ENCODE results near the gene TSBP1. TPM values are rescaled to one million over a fixed set of nuclear protein-coding genes. Genes with fewer than 3 reads are reported as not detected.

TSBP1 gene
- total and polyA plus RNA-seq, 2 of the 8 experiments (the other 6 are each of a cell fraction or from before 2014, with no cell fraction given): not detected

DNA sequence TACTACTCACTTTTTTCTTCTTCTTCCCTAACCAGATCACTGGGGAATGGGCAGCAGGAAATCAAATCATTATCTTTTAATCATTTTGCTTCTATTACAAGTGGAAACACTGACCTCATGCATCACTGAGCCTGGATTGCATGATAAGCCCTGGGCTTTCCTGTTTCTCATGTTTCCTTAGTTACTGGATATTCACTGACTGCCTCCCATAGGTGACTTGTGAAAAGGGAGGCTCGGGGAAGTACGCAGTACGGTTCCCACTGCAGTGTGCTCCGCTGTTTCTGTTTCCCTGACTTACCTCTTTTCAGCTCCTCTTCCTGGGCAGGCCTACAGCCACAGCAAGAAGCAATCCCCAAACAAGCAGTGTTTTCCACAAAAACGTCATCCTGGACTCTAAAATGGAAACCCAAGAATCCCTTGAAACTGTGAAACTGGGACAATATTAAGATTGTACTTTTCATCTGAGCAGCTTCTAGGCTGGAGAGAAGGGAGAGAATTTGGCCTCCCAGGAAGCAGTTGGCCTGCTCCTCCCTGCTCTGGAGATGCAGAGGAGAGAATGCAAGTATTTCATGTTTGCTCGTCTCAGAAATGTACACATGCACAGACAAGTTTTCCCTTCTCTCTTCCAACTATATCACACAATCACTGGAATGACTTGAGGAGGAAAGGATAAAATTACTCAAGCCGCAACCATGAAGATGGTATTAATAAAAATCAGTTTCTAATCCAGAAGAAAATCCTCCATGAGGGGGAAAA lies 22.1 kb upstream of the TSBP1 start:
- Histone ChIP-seq H2AFZ (ENCODE audit: low read length) (no peak overlapping the region), H3K23ac (ENCODE audit: insufficient read length) (no peak overlapping the region), H3K4ac (replicated peaks; ENCODE audit: insufficient read length, low read depth, low read length) (no peak overlapping the region), H3K18ac (ENCODE audit: extremely low read depth, low read length) (no peak overlapping the region), H2AK5ac (ENCODE audit: low read depth, low read length) (no peak overlapping the region), H3K4me2 (ENCODE audit: insufficient read depth in 1 of 2, low read depth in 2 of 2, low read length in 2 of 2) (no peak overlapping the region), H3K23me2 (ENCODE audit: low read depth, low read length) (no peaks in the 10 kb centered on the region), H3K4me1 (replicated peaks in 1 of 4; ENCODE audit: control insufficient read depth in 3 of 4, insufficient read depth in 4 of 4, low read length in 3 of 4) (no peaks in the 10 kb centered on the region), H2BK15ac (ENCODE audit: low read length) (no peak overlapping the region), H3K14ac (ENCODE audit: insufficient read length) (no peak overlapping the region), H2BK20ac (ENCODE audit: low read length) (no peak overlapping the region), H3K9me3 (ENCODE audit: insufficient read depth in 2 of 2, low read depth in 1 of 2, low read length in 1 of 2) (no peaks in the 10 kb centered on the region), H4K5ac (ENCODE audit: insufficient read length, low read depth, low read length) (no peak overlapping the region), H3K27ac (ENCODE audit: low read depth, low read length) (no peak overlapping the region), H4K20me1 (replicated peaks in 1 of 2; ENCODE audit: control insufficient read depth in 1 of 2, insufficient read depth in 2 of 2, low read length in 2 of 2) (no peaks in the 10 kb centered on the region), H3K4me3 (ENCODE audit: extremely low read depth in 1 of 4, insufficient read depth in 2 of 4, low read depth in 3 of 4, low read length in 4 of 4) (no peak overlapping the region), H3K36me3 (ENCODE audit: control insufficient read depth in 2 of 4, insufficient read depth in 4 of 4, low read length in 3 of 4) (no peaks in the 10 kb centered on the region), H3K9ac (replicated peaks in 1 of 4; ENCODE audit: extremely low read depth in 1 of 4, low read depth in 3 of 4, low read length in 3 of 4) (no peak overlapping the region), H4K91ac (replicated peaks; ENCODE audit: insufficient read length, low read length) (no peak overlapping the region), H2BK5ac (ENCODE audit: low read depth, low read length) (no peak overlapping the region), H2BK12ac (ENCODE audit: low read depth, low read length) (no peak overlapping the region), H3K79me2 (ENCODE audit: control insufficient read depth in 1 of 2, insufficient read depth in 2 of 2, low read length in 2 of 2) (no peaks in the 10 kb centered on the region), H2BK120ac (replicated peaks; ENCODE audit: low read depth, low read length) (no peak overlapping the region), H3K56ac (replicated peaks; ENCODE audit: insufficient read length, low read depth, low read length) (no peak overlapping the region), H3K79me1 (ENCODE audit: low read depth, low read length) (no peaks in the 10 kb centered on the region), H3K27me3 (replicated peaks in 1 of 4; ENCODE audit: control insufficient read depth in 3 of 4, extremely low read depth in 1 of 4, insufficient read depth in 3 of 4, low read length in 3 of 4) (no peaks in the 10 kb centered on the region), H4K8ac (ENCODE audit: extremely low read depth, insufficient read depth, low read length) (no peak overlapping the region)
- no peak for DNase-seq (ENCODE audit: low read depth in 1 of 2, low spot score in 2 of 2)
- TF ChIP-seq RFX5 (IDR thresholded peaks at IDR 0.05; ENCODE audit: borderline replicate concordance, low read depth, low read length): no peak
- no peak for TF ChIP-seq TBP (IDR thresholded peaks at IDR 0.05; ENCODE audit: low read depth, low read length)
- TF ChIP-seq CBX8 (IDR thresholded peaks at IDR 0.05; ENCODE audit: borderline replicate concordance, low read depth, low read length): no peak
- TF ChIP-seq POLR2AphosphoS5 (IDR thresholded peaks at IDR 0.05; ENCODE audit: low read depth, low read length): no peak
- 53% methylated on average over 7 of the region's 7 CpGs; no CpG with 5 or more reads in 1 of the 2 experiments for WGBS, 2 experiments (ENCODE audit: extremely low coverage in 1 of 2, insufficient coverage in 1 of 2, insufficient read length in 1 of 2, insufficient replicate concordance in 2 of 2, low coverage in 1 of 2, low lambda C conversion rate in 2 of 2, missing lambda C conversion rate in 1 of 2)
- ChIA-PET CTCF (ENCODE audit: partially characterized antibody) (interaction anchor here (1.2 kb wide), 1 partner anchor 20 kb away, joined by 4 read pairs; no protein-coding TSS in a partner anchor), POLR2A (ENCODE audit: partially characterized antibody) (no interaction called here)
- no peak for FAIRE-seq
